ENCODE results near the gene ACTA2. TPM values are rescaled to one million over a fixed set of nuclear protein-coding genes. Genes with fewer than 3 reads are reported as not detected.

ACTA2 gene
- total RNA-seq, 6 experiments from 2014 or later = 112 to 178 (median 164) TPM

DNA sequence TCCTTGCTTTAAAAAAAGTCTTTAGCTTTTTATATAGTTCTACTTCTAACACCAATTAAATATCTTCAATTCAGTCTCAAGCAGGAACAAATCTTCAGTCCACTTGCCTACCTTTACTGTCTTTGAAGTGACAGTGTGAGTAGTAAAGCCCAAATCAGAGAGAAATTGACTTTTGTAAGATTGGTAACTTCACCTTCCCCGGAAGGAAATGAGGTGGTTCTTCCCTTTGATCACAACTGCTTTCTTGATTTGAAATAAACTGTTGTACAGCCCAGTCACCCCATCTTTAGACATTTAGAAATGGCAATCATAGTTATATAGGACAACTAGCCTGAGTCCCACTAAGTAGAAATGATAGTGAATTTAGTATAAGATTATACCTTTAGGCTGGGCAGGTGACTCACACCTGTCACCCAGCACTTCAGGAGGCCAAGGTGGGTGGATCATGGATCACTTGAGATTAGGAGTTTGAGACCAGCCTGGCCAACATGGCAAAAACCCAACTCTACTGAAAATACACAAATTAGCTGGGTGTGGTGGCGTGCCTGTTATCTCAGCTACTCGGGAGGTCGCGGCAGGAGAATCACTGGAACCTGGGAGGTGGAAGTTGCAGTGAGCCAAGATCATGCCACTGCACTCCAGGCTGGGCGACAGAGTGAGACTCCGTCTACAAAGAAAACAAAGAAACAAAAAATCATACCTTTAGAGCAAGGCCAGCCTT, 42.7 kb upstream of the ACTA2 start:
- H3K4me1 Mint-ChIP-seq (ENCODE audit: low read depth) = peaks cover 71% of the 10 kb centered on the region
- peak overlapping the region; percentile 45 for H3K27ac Mint-ChIP-seq
- peak overlapping the region; percentile 20; the same call in 1 of the 2 replicates for H3K4me3 Mint-ChIP-seq
- no peak for DNase-seq
- H3K9me3 Mint-ChIP-seq = no peaks in the 10 kb centered on the region
- no peaks in the 10 kb centered on the region; the same call in 1 of the 2 replicates for H3K27me3 Mint-ChIP-seq (ENCODE audit: insufficient read depth)
- H3K36me3 Mint-ChIP-seq (ENCODE audit: low read depth) = peaks cover 24% of the 10 kb centered on the region
- TF ChIP-seq CTCF (IDR thresholded peaks at IDR 0.05) = no peak

- Mint-ChIP-seq H3K4me3 (peak overlapping the region; percentile 98), H3K27ac (peak overlapping the region; percentile 58), H3K4me1 (ENCODE audit: low read depth) (peaks cover 71% of the 10 kb centered on the region), H3K36me3 (ENCODE audit: low read depth) (peaks cover 24% of the 10 kb centered on the region), H3K27me3 (ENCODE audit: insufficient read depth) (no peaks in the 10 kb centered on the region; the same call in 1 of the 2 replicates), H3K9me3 (no peaks in the 10 kb centered on the region)
- no peak for TF ChIP-seq CTCF (IDR thresholded peaks at IDR 0.05)
- peak; percentile 51 for DNase-seq
Observed at GRCh38 chr10:88994019-88994418, 41.4 kb upstream of the ACTA2 start.

DNA sequence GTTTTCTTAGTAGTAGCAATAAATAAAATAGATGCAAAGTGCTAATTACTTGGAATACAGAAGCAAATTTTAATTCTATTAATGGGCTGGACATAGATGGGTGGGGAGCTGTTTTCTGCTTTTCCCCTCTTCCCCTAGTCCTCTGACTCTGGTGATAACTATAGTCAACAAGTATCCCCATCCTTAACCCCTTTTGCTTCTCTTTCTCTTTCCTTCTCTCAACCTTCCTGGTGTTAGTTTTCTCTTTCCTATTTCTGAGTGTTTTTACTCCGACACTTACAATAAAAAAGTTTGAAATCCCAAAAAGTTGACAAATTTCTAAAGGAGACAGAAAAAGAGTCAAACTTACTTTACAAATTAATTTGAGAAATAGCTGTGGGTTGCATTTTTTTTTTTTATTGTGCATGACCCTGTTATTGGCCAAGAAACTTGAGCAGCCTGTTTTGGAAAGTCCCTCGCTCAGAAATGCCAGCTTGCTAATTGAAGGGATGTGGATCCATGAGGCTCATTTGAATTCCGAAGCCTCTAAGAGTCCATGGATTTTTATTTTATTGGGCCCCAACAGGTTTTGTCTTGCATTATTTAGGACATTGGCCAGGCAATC, 40.5 kb upstream of the ACTA2 start:
- no peak for TF ChIP-seq CTCF (IDR thresholded peaks at IDR 0.05)
- peak overlapping the region; percentile 98 for H3K4me3 Mint-ChIP-seq
- peak overlapping the region; percentile 71 for H3K27ac Mint-ChIP-seq
- H3K27me3 Mint-ChIP-seq (ENCODE audit: insufficient read depth) = no peaks in the 10 kb centered on the region; the same call in 1 of the 2 replicates
- H3K4me1 Mint-ChIP-seq (ENCODE audit: low read depth) = peaks cover 80% of the 10 kb centered on the region
- DNase-seq = no peak
- H3K9me3 Mint-ChIP-seq = no peaks in the 10 kb centered on the region
- H3K36me3 Mint-ChIP-seq (ENCODE audit: low read depth) = peaks cover 24% of the 10 kb centered on the region

DNA sequence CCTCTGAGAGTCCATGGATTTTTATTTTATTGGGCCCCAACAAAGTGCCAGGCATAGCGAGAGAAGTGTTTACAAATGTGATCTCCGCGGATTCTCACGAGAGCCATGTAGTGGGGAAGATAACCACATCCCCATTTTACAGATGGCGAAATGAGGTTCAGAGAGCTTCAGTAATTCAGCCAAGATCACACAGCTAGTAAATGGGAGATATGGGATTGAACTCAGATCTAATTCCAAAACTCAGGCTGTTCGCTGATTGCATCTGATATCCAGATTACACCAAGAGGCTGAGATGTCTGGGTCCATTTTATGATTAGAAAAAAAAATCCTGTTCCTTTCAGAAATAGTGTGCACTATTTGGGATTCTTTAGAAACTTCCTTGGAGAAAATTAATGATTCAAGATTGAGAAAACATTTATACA, 39.3 kb upstream of the ACTA2 start:
- TF ChIP-seq CTCF (IDR thresholded peaks at IDR 0.05) = no peak
- H3K27me3 Mint-ChIP-seq (ENCODE audit: insufficient read depth) = no peaks in the 10 kb centered on the region; the same call in 1 of the 2 replicates
- H3K4me1 Mint-ChIP-seq (ENCODE audit: low read depth) = peaks cover 77% of the 10 kb centered on the region
- H3K9me3 Mint-ChIP-seq = no peaks in the 10 kb centered on the region
- peaks cover 24% of the 10 kb centered on the region for H3K36me3 Mint-ChIP-seq (ENCODE audit: low read depth)
- H3K27ac Mint-ChIP-seq = peak overlapping the region; percentile 94
- H3K4me3 Mint-ChIP-seq = peak overlapping the region; percentile 98
- DNase-seq = no peak

DNA sequence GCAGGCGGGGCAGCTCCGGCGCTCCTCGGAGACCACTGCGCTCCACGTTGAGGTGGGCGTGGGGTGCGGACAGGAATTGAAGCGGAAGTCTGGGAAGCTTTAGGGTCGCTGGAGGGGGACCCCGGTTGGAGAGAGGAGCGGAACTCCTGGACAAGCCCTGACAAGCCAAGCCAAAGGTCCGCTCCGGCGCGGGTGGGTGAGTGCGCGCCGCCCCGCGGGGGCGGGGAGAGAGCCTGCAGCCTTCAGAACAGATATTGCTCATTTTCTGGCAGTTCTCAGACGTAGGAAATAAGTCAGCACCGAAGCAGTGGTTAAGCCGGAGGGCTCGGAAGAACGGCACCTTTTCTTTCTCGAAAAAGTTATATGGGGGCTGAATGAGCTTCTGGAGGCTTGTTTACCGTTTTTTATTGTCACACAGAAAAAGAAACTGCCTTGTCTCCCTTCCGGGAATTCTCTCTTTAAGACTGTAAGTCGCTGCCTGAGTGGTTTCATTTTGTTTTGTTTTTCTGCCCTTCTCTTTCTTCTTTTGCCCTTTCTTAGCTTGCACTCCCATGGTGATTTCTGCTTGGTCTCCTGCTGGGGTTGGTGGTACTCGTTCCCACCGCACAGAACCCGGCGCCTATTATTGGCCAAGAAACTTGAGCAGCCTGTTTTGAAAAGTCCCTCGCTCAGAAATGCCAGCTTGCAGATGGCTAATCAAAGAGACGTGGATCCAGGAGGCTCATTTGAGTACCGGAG, 38.8 kb upstream of the ACTA2 start:
- peak; percentile 33 for DNase-seq
- peaks cover 27% of the 10 kb centered on the region for H3K36me3 Mint-ChIP-seq (ENCODE audit: low read depth)
- peaks cover 76% of the 10 kb centered on the region for H3K4me1 Mint-ChIP-seq (ENCODE audit: low read depth)
- no peaks in the 10 kb centered on the region for H3K9me3 Mint-ChIP-seq
- H3K4me3 Mint-ChIP-seq = peak overlapping the region; percentile 98
- H3K27ac Mint-ChIP-seq = peak overlapping the region; percentile 94
- TF ChIP-seq CTCF (IDR thresholded peaks at IDR 0.05) = peak; percentile 27; the same call in 1 of the 2 replicates
- no peaks in the 10 kb centered on the region; the same call in 1 of the 2 replicates for H3K27me3 Mint-ChIP-seq (ENCODE audit: insufficient read depth)

Data from HFFc6 (cell line).